Measurements from ENCODE around the gene C16orf89. TPM values are rescaled to one million over a fixed set of nuclear protein-coding genes. Genes with fewer than 3 reads are reported as not detected.
A peak's percentile ranks its signal among the peaks of the same experiment; 100 is the strongest.

Gene C16orf89
- total and polyA plus RNA-seq, 10 of the 15 experiments (the other 5 are each of a cell fraction or from before 2014, with no cell fraction given) = not detected

DNA sequence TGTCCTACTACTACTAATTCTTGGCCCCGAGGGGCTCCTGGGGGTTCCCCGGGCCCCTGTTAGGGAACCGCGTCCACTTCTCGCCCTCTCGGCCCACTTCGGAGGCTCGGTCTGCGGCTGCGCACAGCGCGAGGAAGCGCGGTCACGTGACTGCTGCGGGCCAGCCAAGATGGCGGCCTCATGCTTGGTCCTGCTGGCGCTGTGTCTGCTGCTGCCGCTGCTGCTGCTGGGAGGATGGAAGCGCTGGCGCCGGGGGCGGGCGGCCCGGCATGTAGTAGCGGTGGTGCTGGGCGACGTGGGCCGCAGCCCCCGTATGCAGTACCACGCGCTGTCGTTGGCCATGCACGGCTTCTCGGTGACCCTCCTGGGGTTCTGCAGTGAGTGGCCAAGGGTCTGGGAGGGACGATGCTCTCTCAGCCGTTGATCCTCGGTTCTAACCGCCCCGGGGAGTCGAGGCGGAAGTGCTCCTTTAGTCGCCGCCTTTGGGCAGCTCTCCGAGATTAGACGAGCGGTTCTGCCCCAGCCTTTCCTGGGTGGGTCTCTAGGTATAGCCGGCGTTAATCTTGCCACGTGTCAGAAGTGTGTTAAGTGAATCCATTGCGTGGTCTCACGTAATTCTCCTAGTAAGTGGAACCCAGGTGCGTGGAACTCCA, 6.1 kb upstream of the C16orf89 start, which contains the start of gene ALG1 (continued):
- TF ChIP-seq, protein P1, sequence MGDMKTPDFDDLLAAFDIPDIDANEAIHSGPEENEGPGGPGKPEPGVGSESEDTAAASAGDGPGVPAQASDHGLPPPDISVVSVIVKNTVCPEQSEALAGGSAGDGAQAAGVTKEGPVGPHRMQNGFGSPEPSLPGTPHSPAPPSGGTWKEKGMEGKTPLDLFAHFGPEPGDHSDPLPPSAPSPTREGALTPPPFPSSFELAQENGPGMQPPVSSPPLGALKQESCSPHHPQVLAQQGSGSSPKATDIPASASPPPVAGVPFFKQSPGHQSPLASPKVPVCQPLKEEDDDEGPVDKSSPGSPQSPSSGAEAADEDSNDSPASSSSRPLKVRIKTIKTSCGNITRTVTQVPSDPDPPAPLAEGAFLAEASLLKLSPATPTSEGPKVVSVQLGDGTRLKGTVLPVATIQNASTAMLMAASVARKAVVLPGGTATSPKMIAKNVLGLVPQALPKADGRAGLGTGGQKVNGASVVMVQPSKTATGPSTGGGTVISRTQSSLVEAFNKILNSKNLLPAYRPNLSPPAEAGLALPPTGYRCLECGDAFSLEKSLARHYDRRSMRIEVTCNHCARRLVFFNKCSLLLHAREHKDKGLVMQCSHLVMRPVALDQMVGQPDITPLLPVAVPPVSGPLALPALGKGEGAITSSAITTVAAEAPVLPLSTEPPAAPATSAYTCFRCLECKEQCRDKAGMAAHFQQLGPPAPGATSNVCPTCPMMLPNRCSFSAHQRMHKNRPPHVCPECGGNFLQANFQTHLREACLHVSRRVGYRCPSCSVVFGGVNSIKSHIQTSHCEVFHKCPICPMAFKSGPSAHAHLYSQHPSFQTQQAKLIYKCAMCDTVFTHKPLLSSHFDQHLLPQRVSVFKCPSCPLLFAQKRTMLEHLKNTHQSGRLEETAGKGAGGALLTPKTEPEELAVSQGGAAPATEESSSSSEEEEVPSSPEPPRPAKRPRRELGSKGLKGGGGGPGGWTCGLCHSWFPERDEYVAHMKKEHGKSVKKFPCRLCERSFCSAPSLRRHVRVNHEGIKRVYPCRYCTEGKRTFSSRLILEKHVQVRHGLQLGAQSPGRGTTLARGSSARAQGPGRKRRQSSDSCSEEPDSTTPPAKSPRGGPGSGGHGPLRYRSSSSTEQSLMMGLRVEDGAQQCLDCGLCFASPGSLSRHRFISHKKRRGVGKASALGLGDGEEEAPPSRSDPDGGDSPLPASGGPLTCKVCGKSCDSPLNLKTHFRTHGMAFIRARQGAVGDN (IDR thresholded peaks at IDR 0.05) = peak; percentile 73
- TF ChIP-seq STAT1 (conservative IDR thresholded peaks at IDR 0.05) (0 out of 2 replicates have a peak, but pooled peaks have one; percentile 77), JUNB (IDR thresholded peaks at IDR 0.05) (no peak), EP300 (IDR thresholded peaks at IDR 0.05; ENCODE audit: borderline replicate concordance in 1 of 2, control insufficient read depth in 1 of 2, low read depth in 2 of 2, low read length in 2 of 2) (peak in 1 of 2 experiments; percentile 47; a peak in 1 of 4 replicates), NBN (IDR thresholded peaks at IDR 0.05) (no peak; the same call in 1 of the 2 replicates), STAT3 (IDR thresholded peaks at IDR 0.05; ENCODE audit: low read depth, low read length) (no peak), SMARCA5 (IDR thresholded peaks at IDR 0.05) (0 out of 2 replicates have a peak, but pooled peaks have one; percentile 0), NKRF (conservative IDR thresholded peaks at IDR 0.05) (peak; percentile 90), SUZ12 (IDR thresholded peaks at IDR 0.05; ENCODE audit: unreplicated experiment) (no peak), POLR2AphosphoS5 (IDR thresholded peaks at IDR 0.05; ENCODE audit: low read length) (peak; percentile 94), TCF12 (IDR thresholded peaks at IDR 0.05; ENCODE audit: low read depth, low read length) (peak; percentile 59; the same call in 1 of the 2 replicates), SMAD5 (IDR thresholded peaks at IDR 0.05; ENCODE audit: low read depth) (peak; percentile 57; the same call in 1 of the 2 replicates), IKZF1 (conservative IDR thresholded peaks at IDR 0.05) (peak; percentile 68), RELA (IDR thresholded peaks at IDR 0.05; ENCODE audit: borderline replicate concordance, partially characterized antibody) (peak; percentile 90), MEF2B (IDR thresholded peaks at IDR 0.05; ENCODE audit: partially characterized antibody, poor library complexity, severe bottlenecking) (peak; percentile 87), POLR2A (IDR thresholded peaks at IDR 0.05; ENCODE audit: low read depth, low read length) (peak; percentile 98), SREBF1 (IDR thresholded peaks at IDR 0.05; ENCODE audit: low read length) (peak; percentile 52; the same call in 1 of the 2 replicates), KDM1A (IDR thresholded peaks at IDR 0.05; ENCODE audit: borderline replicate concordance) (no peak), ZSCAN29 (IDR thresholded peaks at IDR 0.05) (no peak), HDAC2 (IDR thresholded peaks at IDR 0.05) (peak; percentile 80; the same call in 1 of the 2 replicates), NR2C1 (IDR thresholded peaks at IDR 0.05) (no peak)
- TF ChIP-seq, protein P2, sequence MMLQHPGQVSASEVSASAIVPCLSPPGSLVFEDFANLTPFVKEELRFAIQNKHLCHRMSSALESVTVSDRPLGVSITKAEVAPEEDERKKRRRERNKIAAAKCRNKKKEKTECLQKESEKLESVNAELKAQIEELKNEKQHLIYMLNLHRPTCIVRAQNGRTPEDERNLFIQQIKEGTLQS (IDR thresholded peaks at IDR 0.05; ENCODE audit: borderline replicate concordance, extremely low read depth, low read depth, low read length) = peak; percentile 79; the same call in 1 of the 2 replicates
- TF ChIP-seq, protein P3, sequence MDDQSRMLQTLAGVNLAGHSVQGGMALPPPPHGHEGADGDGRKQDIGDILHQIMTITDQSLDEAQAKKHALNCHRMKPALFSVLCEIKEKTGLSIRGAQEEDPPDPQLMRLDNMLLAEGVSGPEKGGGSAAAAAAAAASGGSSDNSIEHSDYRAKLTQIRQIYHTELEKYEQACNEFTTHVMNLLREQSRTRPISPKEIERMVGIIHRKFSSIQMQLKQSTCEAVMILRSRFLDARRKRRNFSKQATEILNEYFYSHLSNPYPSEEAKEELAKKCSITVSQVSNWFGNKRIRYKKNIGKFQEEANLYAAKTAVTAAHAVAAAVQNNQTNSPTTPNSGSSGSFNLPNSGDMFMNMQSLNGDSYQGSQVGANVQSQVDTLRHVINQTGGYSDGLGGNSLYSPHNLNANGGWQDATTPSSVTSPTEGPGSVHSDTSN (IDR thresholded peaks at IDR 0.05; ENCODE audit: insufficient replicate concordance, low read depth, low read length) = peak; percentile 10
- TF ChIP-seq, protein P4, sequence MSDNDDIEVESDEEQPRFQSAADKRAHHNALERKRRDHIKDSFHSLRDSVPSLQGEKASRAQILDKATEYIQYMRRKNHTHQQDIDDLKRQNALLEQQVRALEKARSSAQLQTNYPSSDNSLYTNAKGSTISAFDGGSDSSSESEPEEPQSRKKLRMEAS (IDR thresholded peaks at IDR 0.05; ENCODE audit: low read depth, low read length) = peak; percentile 90

Measured in GM12878 (cell line).